ENCODE results near the gene SRR. TPM values are rescaled to one million over a fixed set of nuclear protein-coding genes. Genes with fewer than 3 reads are reported as not detected.

SRR gene
- total and polyA plus RNA-seq, 4 donors = 2.9 to 10.3 (median 4.3) TPM

- no peak for TF ChIP-seq CTCF (IDR thresholded peaks at IDR 0.05; ENCODE audit: low read depth, low read length, missing input control)
- no peak for TF ChIP-seq YY1 (IDR thresholded peaks at IDR 0.05)
Measured at GRCh38 chr17:2361010-2361760, 57.4 kb downstream of the SRR start (continued).

GRCh38 chr17:2362016-2362415, 58.3 kb downstream of the SRR start:
- 98% methylated on average over 20 of the region's 20 CpGs for WGBS
- Histone ChIP-seq H3K9me3 (ENCODE audit: control insufficient read depth in 4 of 4, low read length in 3 of 4) (no peaks in the 10 kb centered on the region), H3K4me1 (ENCODE audit: control insufficient read depth in 4 of 4, insufficient read depth in 4 of 4, low read length in 3 of 4) (no peaks in the 10 kb centered on the region), H3K36me3 (ENCODE audit: control insufficient read depth in 4 of 4, insufficient read depth in 3 of 4, low read depth in 1 of 4, low read length in 3 of 4) (peaks cover 0 to 30% (median 4%) of the 10 kb centered on the region in 4 donors), H3K27ac (ENCODE audit: low read depth in 1 of 2, low read length in 2 of 2) (no peak overlapping the region), H3K27me3 (ENCODE audit: control insufficient read depth in 4 of 4, insufficient read depth in 4 of 4, low read length in 3 of 4) (no peaks in the 10 kb centered on the region), H3K4me3 (ENCODE audit: low read depth in 1 of 3, low read length in 3 of 3) (no peak overlapping the region), H3K9ac (ENCODE audit: low read depth in 1 of 2, low read length in 2 of 2) (no peak overlapping the region)
- no peak for TF ChIP-seq FOXA1 (IDR thresholded peaks at IDR 0.05)
- no peak for TF ChIP-seq YY1 (IDR thresholded peaks at IDR 0.05)
- TF ChIP-seq RAD21 (IDR thresholded peaks at IDR 0.05) = no peak
- TF ChIP-seq CTCF (IDR thresholded peaks at IDR 0.05; ENCODE audit: low read depth, low read length, missing input control) = no peak
- no peak for TF ChIP-seq RXRA (IDR thresholded peaks at IDR 0.05)
- TF ChIP-seq JUND (IDR thresholded peaks at IDR 0.05) = no peak
- TF ChIP-seq MAX (IDR thresholded peaks at IDR 0.05) = no peak
- no peak for TF ChIP-seq NR2F2 (IDR thresholded peaks at IDR 0.05)
- no peak for TF ChIP-seq FOXA2 (IDR thresholded peaks at IDR 0.05)
- no peak for TF ChIP-seq TAF1 (conservative IDR thresholded peaks at IDR 0.05)
- TF ChIP-seq ZBTB33 (IDR thresholded peaks at IDR 0.05) = no peak
- TF ChIP-seq GABPA (IDR thresholded peaks at IDR 0.05 in 1 of 2, conservative IDR thresholded peaks at IDR 0.05 in 1 of 2) = no peak
- TF ChIP-seq REST (IDR thresholded peaks at IDR 0.05) = no peak
- no peak for TF ChIP-seq HNF4G (IDR thresholded peaks at IDR 0.05)
- no peak for TF ChIP-seq EGR1 (IDR thresholded peaks at IDR 0.05; ENCODE audit: low read depth in 2 of 2)
- TF ChIP-seq HNF4A (conservative IDR thresholded peaks at IDR 0.05) = no peak
- TF ChIP-seq ATF3 (IDR thresholded peaks at IDR 0.05) = no peak
- DNase-seq (ENCODE audit: low spot score) = no peak
